Glutamatergic neuron (in vitro differentiated cells): ENCODE measurements around the gene ZNRF3. TPM values are rescaled to one million over a fixed set of nuclear protein-coding genes. Genes with fewer than 3 reads are reported as not detected.

ENCODE experiments used
- DNase-seq: peaks from one replicate; pipeline ENCODE4 v3.0.0; 2022
- H3K27ac Mint-ChIP-seq: one replicate; pipeline ENCODE4 v1.8.0; 2020; ENCODE audit warnings: mild to moderate bottlenecking, mixed read lengths, inconsistent platforms; ENCODE audit not compliant: unreplicated experiment
- H3K27me3 Mint-ChIP-seq: one replicate; pipeline ENCODE4 v1.8.0; 2020; ENCODE audit warnings: mild to moderate bottlenecking, moderate library complexity, mixed read lengths, inconsistent platforms; ENCODE audit not compliant: unreplicated experiment
- H3K36me3 Mint-ChIP-seq: one replicate; pipeline ENCODE4 v1.8.0; 2020; ENCODE audit warnings: mild to moderate bottlenecking, mixed read lengths, inconsistent platforms; ENCODE audit not compliant: unreplicated experiment
- H3K4me1 Mint-ChIP-seq: one replicate; pipeline ENCODE4 v1.8.0; 2020; ENCODE audit warnings: mild to moderate bottlenecking, low read depth, mixed read lengths, inconsistent platforms; ENCODE audit not compliant: unreplicated experiment
- H3K4me3 Mint-ChIP-seq: one replicate; pipeline ENCODE4 v1.8.0; 2020; ENCODE audit warnings: mild to moderate bottlenecking, mixed read lengths, inconsistent platforms; ENCODE audit not compliant: unreplicated experiment
- H3K9me3 Mint-ChIP-seq: one replicate; pipeline ENCODE4 v1.8.0; 2020; ENCODE audit warnings: mild to moderate bottlenecking, moderate library complexity, mixed read lengths, inconsistent platforms; ENCODE audit not compliant: unreplicated experiment
- total RNA-seq: library from RNA; stranded (reverse); fragmentation: NEBNext Ultra II Directional; extraction: Animal tissue kit (Norgen Biotek cat#: 25700); gene quantifications from one replicate; pipeline ENCODE4 v1.2.1, GENCODE V29; 2021; ENCODE audit not compliant: unreplicated experiment
- TF ChIP-seq, protein P1 (sequence below): fragments of 200-600 bp; sonication (generic); IDR thresholded peaks from one replicate; pipeline ENCODE4 v1.5.0; 2021; ENCODE audit not compliant: partially characterized antibody, unreplicated experiment

ZNRF3 gene
- total RNA-seq, 1 donor from 2014 or later = 8.3 TPM

DNA sequence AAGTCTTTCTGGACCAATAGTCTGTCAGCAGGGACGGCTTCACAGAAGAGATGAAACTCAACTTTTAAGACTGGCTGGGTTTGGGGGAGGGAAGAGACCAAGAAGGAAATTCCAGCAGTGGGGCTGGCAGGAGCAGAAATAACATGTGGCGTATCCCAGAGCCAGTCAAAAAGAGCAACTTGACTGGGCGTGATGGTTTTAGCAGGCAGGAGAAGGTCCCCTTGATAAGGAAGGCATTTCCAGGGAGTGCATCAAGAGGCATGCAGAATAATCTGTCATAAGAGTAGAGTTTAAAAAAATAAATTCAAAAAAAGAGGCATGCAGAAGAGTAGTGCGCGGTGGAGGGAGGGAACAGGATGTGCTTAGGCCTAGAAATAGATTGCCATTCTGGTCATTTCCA lies 125.8 kb downstream of the ZNRF3 start:
- Mint-ChIP-seq H3K4me3 (no peak overlapping the region), H3K4me1 (peaks cover 11% of the 10 kb centered on the region), H3K9me3 (peaks cover 3% of the 10 kb centered on the region), H3K27ac (no peak overlapping the region), H3K27me3 (peaks cover 2% of the 10 kb centered on the region), H3K36me3 (no peaks in the 10 kb centered on the region)
- TF ChIP-seq, protein P1, sequence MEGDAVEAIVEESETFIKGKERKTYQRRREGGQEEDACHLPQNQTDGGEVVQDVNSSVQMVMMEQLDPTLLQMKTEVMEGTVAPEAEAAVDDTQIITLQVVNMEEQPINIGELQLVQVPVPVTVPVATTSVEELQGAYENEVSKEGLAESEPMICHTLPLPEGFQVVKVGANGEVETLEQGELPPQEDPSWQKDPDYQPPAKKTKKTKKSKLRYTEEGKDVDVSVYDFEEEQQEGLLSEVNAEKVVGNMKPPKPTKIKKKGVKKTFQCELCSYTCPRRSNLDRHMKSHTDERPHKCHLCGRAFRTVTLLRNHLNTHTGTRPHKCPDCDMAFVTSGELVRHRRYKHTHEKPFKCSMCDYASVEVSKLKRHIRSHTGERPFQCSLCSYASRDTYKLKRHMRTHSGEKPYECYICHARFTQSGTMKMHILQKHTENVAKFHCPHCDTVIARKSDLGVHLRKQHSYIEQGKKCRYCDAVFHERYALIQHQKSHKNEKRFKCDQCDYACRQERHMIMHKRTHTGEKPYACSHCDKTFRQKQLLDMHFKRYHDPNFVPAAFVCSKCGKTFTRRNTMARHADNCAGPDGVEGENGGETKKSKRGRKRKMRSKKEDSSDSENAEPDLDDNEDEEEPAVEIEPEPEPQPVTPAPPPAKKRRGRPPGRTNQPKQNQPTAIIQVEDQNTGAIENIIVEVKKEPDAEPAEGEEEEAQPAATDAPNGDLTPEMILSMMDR = no peak
- no peak for DNase-seq

DNA sequence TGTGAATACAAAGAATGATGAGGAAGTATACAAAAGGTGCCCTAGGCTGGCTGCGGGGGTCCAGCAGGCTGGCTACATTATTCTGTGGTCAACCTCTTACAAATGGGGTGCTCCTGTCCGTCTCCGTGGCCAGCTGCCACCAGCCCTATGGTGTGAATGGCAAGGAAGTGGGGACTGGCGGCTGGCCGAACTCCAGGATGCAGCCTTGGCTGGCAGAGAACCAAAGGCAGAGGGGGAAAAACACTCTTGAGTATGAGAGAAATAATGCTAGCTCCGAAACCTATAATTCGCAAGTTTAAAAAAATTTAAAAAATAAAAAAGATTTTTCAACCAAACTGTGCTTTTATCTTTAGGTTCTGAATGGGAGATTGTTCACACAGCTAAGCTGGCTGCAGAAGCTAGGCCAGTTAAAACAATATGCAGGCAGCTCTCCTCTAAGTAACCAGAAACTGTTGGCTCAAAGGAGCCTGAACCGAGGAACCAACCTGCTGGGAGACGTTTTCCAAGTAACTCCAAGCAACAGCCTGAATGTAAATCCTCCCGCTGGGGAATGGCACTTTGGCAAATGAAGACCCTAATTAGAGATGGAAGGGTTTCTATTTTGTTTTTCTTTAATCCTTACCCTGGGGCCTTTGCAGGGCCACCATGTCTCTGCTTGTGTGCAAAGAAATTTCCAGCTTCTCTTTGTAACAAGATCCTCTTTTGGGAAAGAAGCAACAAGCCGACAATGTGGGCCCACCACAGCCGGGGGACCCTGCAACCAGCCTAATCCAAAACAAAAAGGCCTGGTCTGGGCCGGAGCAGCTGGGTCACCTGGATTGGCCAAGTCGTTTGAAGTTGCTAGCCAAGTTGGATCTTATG lies 128.1 kb downstream of the ZNRF3 start:
- Mint-ChIP-seq H3K27me3 (peaks cover 2% of the 10 kb centered on the region), H3K36me3 (no peaks in the 10 kb centered on the region), H3K27ac (no peak overlapping the region), H3K4me1 (peaks cover 11% of the 10 kb centered on the region), H3K4me3 (no peak overlapping the region), H3K9me3 (peaks cover 3% of the 10 kb centered on the region)
- DNase-seq = no peak
- TF ChIP-seq, protein P1 = no peak

GRCh38 chr22:29012101-29012433 lies 128.7 kb downstream of the ZNRF3 start:
- peaks cover 3% of the 10 kb centered on the region for H3K9me3 Mint-ChIP-seq
- H3K27me3 Mint-ChIP-seq = peaks cover 2% of the 10 kb centered on the region
- TF ChIP-seq, protein P1 = no peak
- peaks cover 11% of the 10 kb centered on the region for H3K4me1 Mint-ChIP-seq
- no peaks in the 10 kb centered on the region for H3K36me3 Mint-ChIP-seq
- H3K27ac Mint-ChIP-seq = no peak overlapping the region
- no peak overlapping the region for H3K4me3 Mint-ChIP-seq
- DNase-seq = no peak

- no peak overlapping the region for H3K27ac Mint-ChIP-seq
- TF ChIP-seq, protein P1 = no peak
- no peak for DNase-seq
- peaks cover 11% of the 10 kb centered on the region for H3K4me1 Mint-ChIP-seq
- H3K27me3 Mint-ChIP-seq = peaks cover 5% of the 10 kb centered on the region
- H3K36me3 Mint-ChIP-seq = no peaks in the 10 kb centered on the region
- peaks cover 3% of the 10 kb centered on the region for H3K9me3 Mint-ChIP-seq
- no peak overlapping the region for H3K4me3 Mint-ChIP-seq
Measured at GRCh38 chr22:29012952-29013351, 129.6 kb downstream of the ZNRF3 start.

DNA sequence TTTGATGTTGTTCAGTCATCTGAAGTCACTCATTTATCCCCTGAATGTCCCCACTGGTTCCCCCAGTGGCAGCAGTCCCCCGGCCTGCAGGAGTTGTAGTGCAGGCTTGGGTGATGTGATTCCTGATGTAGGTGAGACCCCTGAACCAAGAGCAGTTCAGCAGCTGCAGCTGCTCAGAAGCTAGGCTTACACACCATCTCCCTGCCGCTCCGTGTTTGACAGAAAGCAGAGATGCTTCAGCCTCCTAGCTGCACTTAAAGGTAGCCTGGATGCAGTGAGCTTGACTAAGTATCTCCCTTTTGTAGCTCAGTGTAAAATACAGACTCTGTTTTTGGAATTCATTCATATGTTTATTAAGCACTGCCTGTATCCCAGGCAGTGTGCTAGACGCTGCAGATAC lies 130.9 kb downstream of the ZNRF3 start:
- no peak for DNase-seq
- TF ChIP-seq, protein P1 = no peak

More for the DNA sequence above, 130.9 kb downstream of the ZNRF3 start:
- Mint-ChIP-seq H3K4me3 (no peak overlapping the region), H3K36me3 (peaks cover 6% of the 10 kb centered on the region), H3K4me1 (peaks cover 11% of the 10 kb centered on the region), H3K27ac (no peak overlapping the region), H3K9me3 (peaks cover 4% of the 10 kb centered on the region), H3K27me3 (peaks cover 5% of the 10 kb centered on the region)
